ENCODE data around the gene PCDH17. TPM values are rescaled to one million over a fixed set of nuclear protein-coding genes. Genes with fewer than 3 reads are reported as not detected.

The PCDH17 gene
- total and polyA plus RNA-seq, 3 donors from 2014 or later = 21.3 to 27.9 (median 27.2) TPM

DNA sequence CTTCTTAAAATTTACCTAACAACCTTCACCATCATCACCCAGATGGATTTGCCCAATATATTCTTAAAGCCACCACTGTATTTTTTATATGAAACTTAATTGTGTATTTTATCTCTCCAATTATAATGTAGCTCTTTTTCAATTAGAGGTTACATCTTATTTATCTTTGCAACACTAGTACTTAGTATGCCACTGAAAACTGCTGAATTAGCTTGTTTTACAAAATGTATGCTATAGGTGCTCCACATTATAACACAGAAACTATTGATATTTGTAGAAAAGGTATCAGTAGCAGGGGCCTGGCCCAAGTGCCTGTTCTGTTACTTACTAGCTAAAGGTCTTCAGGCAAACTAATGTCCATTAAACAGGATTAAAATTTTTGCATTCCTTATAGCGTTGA lies 35.8 kb upstream of the PCDH17 start:
- Histone ChIP-seq H3K27me3 (no peaks in the 10 kb centered on the region), H3K27ac (no peak overlapping the region), H3K9me3 (no peaks in the 10 kb centered on the region), H3K36me3 (ENCODE audit: low read depth, missing control alignments) (no peaks in the 10 kb centered on the region), H3K4me1 (no peaks in the 10 kb centered on the region), H3K4me3 (no peak overlapping the region)
- no peak for DNase-seq
- intact Hi-C loops (cut with DNase I; ENCODE audit: low total_unique reads) = no loop called here
- 78 to 90% methylated on average over 1 of the region's 1 CpG for WGBS, 2 donors
- TF ChIP-seq, protein P1, sequence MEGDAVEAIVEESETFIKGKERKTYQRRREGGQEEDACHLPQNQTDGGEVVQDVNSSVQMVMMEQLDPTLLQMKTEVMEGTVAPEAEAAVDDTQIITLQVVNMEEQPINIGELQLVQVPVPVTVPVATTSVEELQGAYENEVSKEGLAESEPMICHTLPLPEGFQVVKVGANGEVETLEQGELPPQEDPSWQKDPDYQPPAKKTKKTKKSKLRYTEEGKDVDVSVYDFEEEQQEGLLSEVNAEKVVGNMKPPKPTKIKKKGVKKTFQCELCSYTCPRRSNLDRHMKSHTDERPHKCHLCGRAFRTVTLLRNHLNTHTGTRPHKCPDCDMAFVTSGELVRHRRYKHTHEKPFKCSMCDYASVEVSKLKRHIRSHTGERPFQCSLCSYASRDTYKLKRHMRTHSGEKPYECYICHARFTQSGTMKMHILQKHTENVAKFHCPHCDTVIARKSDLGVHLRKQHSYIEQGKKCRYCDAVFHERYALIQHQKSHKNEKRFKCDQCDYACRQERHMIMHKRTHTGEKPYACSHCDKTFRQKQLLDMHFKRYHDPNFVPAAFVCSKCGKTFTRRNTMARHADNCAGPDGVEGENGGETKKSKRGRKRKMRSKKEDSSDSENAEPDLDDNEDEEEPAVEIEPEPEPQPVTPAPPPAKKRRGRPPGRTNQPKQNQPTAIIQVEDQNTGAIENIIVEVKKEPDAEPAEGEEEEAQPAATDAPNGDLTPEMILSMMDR (IDR thresholded peaks at IDR 0.05) = no peak
- TF ChIP-seq POLR2A (IDR thresholded peaks at IDR 0.05) = no peak

DNA sequence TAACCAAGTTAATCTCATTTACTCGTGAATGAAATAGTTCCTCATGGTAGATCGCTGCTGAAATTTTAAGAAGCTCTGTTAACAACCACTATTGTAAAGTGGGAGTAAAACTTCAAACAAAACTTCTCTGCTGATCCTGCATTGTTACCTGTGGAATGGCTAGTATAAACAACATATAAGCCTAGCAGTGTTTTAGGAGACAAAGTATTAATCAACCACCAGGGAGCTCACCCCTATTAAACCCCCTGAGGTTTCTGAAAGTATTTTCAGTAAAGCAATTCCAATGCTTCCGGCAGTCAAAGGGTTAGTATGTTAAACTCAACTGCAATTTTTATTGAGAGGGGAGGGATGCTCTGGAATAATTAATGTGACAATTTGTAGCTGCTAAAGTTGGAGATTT lies 30.0 kb upstream of the PCDH17 start:
- Histone ChIP-seq H3K27me3 (no peaks in the 10 kb centered on the region), H3K9me3 (no peaks in the 10 kb centered on the region), H3K4me3 (no peak overlapping the region), H3K27ac (no peak overlapping the region), H3K36me3 (ENCODE audit: low read depth, missing control alignments) (no peaks in the 10 kb centered on the region), H3K4me1 (no peaks in the 10 kb centered on the region)
- no peak for DNase-seq
- WGBS, 2 donors = 57% methylated on average over 3 of the region's 3 CpGs
- intact Hi-C loops (cut with DNase I; ENCODE audit: low total_unique reads) = no loop called here
- TF ChIP-seq, protein P1 (IDR thresholded peaks at IDR 0.05) = no peak
- TF ChIP-seq POLR2A (IDR thresholded peaks at IDR 0.05) = no peak

DNA sequence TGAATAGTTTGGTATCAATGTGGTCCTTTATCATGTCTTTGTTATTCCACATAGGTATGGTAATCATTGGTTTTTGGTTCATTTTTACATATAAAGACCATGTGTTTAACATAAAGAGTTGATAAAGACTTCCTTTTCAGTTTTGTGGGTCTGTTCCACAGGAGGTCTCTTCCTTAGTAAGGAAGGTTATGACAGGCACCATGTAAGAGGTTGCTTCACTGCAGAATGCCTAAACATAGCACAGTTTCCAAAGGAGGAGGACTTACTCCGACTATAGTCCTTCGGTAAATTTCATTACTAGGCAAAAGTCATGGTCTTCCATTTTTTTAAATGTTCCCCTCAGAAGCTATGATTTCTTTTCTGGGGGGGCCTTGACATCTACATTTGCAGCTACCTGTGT lies 27.1 kb upstream of the PCDH17 start:
- no peaks in the 10 kb centered on the region for H3K36me3 ChIP-seq (ENCODE audit: low read depth, missing control alignments)
- H3K27me3 ChIP-seq = no peaks in the 10 kb centered on the region
- WGBS, 2 donors = 65 to 69% methylated on average over 2 of the region's 2 CpGs
- DNase-seq = no peak
- H3K9me3 ChIP-seq = no peaks in the 10 kb centered on the region
- intact Hi-C loops (cut with DNase I; ENCODE audit: low total_unique reads) = no loop called here
- no peaks in the 10 kb centered on the region for H3K4me1 ChIP-seq
- no peak overlapping the region for H3K4me3 ChIP-seq
- no peak overlapping the region for H3K27ac ChIP-seq
- no peak for TF ChIP-seq POLR2A (IDR thresholded peaks at IDR 0.05)
- TF ChIP-seq, protein P1 (IDR thresholded peaks at IDR 0.05) = no peak

DNA sequence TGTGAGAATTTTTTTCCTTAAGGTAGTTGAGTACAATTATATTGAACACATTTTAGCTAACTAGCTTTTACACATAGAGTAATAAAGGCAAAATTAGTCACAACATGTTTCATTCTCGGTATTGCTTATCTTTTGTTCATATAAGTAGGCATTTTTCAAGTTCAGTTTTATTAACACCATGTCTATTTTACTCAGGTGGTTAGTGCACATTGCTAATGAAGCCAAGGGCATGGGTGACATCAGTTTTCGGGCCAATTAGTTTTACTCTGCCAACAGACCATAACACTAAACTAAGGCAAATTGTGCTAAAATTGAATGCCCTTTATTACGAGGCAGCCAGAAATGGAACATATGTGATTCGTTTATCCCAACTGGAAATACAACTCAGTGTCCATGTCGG lies 19.6 kb upstream of the PCDH17 start:
- H3K27ac ChIP-seq = no peak overlapping the region
- 72 to 86% methylated on average over 5 of the region's 5 CpGs for WGBS, 2 donors
- H3K36me3 ChIP-seq (ENCODE audit: low read depth, missing control alignments) = no peaks in the 10 kb centered on the region
- no peaks in the 10 kb centered on the region for H3K4me1 ChIP-seq
- H3K9me3 ChIP-seq = no peaks in the 10 kb centered on the region
- H3K27me3 ChIP-seq = no peaks in the 10 kb centered on the region
- intact Hi-C loops (cut with DNase I; ENCODE audit: low total_unique reads) = no loop called here
- DNase-seq = no peak
- no peak for TF ChIP-seq POLR2A (IDR thresholded peaks at IDR 0.05)
- TF ChIP-seq, protein P1 (IDR thresholded peaks at IDR 0.05) = no peak
- H3K4me3 ChIP-seq = no peak overlapping the region

DNA sequence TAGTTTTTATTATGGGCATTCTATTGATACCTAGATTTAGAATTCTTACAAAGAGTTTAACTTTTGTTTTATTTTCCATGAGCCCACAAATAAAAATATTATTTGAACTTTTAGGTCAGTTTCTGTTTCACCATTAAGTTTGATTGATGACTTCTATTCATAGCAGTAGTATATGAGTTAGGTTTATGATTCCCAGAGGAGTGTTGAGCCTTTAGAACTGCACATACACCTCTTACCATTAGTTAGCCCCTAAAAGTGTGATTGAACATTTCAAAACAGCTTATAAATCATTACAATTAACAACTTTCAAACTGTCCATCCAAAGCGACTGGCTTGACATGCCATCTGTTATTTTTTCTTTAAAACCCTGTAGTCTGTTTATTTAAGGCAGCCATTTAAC lies 19.0 kb upstream of the PCDH17 start:
- intact Hi-C loops (cut with DNase I; ENCODE audit: low total_unique reads) = no loop called here
- H3K27ac ChIP-seq = no peak overlapping the region
- H3K27me3 ChIP-seq = no peaks in the 10 kb centered on the region
- 87 to 97% methylated on average over 1 of the region's 1 CpG for WGBS, 2 donors
- H3K4me3 ChIP-seq = no peak overlapping the region
- DNase-seq = no peak
- TF ChIP-seq POLR2A (IDR thresholded peaks at IDR 0.05) = no peak
- TF ChIP-seq, protein P1 (IDR thresholded peaks at IDR 0.05) = no peak
- no peaks in the 10 kb centered on the region for H3K4me1 ChIP-seq
- H3K9me3 ChIP-seq = no peaks in the 10 kb centered on the region
- H3K36me3 ChIP-seq (ENCODE audit: low read depth, missing control alignments) = no peaks in the 10 kb centered on the region
